Measurements from ENCODE around the gene UNC13A.

The UNC13A gene

GRCh38 chr19:17687857-17688784 lies at the start of gene UNC13A:
Gene UNC13A (minus strand): TSS chr19:17688354. CDS start chr19:17688199, 155 bp downstream.
- DNase-seq = peak; percentile 63 to 70

- no peak for DNase-seq
Measured at GRCh38 chr19:17737690-17738153, 49.6 kb upstream of the UNC13A start.

- DNase-seq = no peak
Measured at GRCh38 chr19:17735410-17735809, 47.3 kb upstream of the UNC13A start.

GRCh38 chr19:17734146-17734545 lies 46.0 kb upstream of the UNC13A start:
- no peak for DNase-seq

GRCh38 chr19:17733127-17733526 lies 45.0 kb upstream of the UNC13A start:
- no peak for DNase-seq

- no peak for DNase-seq
Measured at GRCh38 chr19:17727843-17728242, 39.7 kb upstream of the UNC13A start.

- no peak for DNase-seq
Measured at GRCh38 chr19:17726964-17727773, 39.0 kb upstream of the UNC13A start.

- DNase-seq = no peak
Measured at GRCh38 chr19:17726136-17726741, 38.1 kb upstream of the UNC13A start.

GRCh38 chr19:17725422-17726078 lies 37.4 kb upstream of the UNC13A start:
- peak in 1 of 2 experiments; percentile 50 for DNase-seq

GRCh38 chr19:17724655-17725054 lies 36.5 kb upstream of the UNC13A start:
- no peak for DNase-seq

- no peak for DNase-seq
Measured at GRCh38 chr19:17722655-17723240, 34.6 kb upstream of the UNC13A start.

GRCh38 chr19:17721821-17722220 lies 33.7 kb upstream of the UNC13A start:
- peak; percentile 33 to 51 for DNase-seq

- DNase-seq = no peak
Measured at GRCh38 chr19:17721111-17721628, 33.0 kb upstream of the UNC13A start.

- no peak for DNase-seq
Measured at GRCh38 chr19:17720440-17720839, 32.3 kb upstream of the UNC13A start.

GRCh38 chr19:17719730-17720400 lies 31.7 kb upstream of the UNC13A start:
- peak; percentile 52 to 57 for DNase-seq

GRCh38 chr19:17718947-17719711 lies 31.0 kb upstream of the UNC13A start, which contains the start of gene MAP1S:
Gene MAP1S (plus strand): TSS chr19:17719480. CDS start chr19:17719503, 23 bp downstream.
- DNase-seq = peak; percentile 78 to 83

- peak in 1 of 2 experiments; percentile 42 for DNase-seq
Measured at GRCh38 chr19:17718550-17718946, 30.4 kb upstream of the UNC13A start.

GRCh38 chr19:17716309-17716929 lies 28.3 kb upstream of the UNC13A start:
- DNase-seq = no peak

- DNase-seq = no peak
Measured at GRCh38 chr19:17711851-17712250, 23.7 kb upstream of the UNC13A start.

- no peak for DNase-seq
Measured at GRCh38 chr19:17706750-17707181, 18.6 kb upstream of the UNC13A start.
